K562 (cell line): ENCODE data around the gene NDOR1. TPM values are rescaled to one million over a fixed set of nuclear protein-coding genes. Genes with fewer than 3 reads are reported as not detected.

Experiments
- ATAC-seq: fragments of 200-7000 bp; cut with Tn5 transposase; 3 replicates; pipeline ENCODE4 v1.9.1; 2020; ENCODE audit warnings: moderate library complexity
- BruUV-seq: library from RNA; stranded (reverse); fragments of 400-500 nt; replicated peaks from 2 replicates; lab custom pipeline; 2021; lab: Mats Ljungman, UMichigan
- CTCF ChIA-PET: fragments of 300-600 bp; formaldehyde crosslinking; extraction: SDS; loops from one replicate; lab custom pipeline; 2021; ENCODE audit warnings: low intra/inter-chr PET ratio; lab: Yijun Ruan, JAX
- POLR2A ChIA-PET: fragments of 300-600, 350-650 bp; sonication (Branson Sonifier 250); formaldehyde crosslinking; extraction: SDS; loops from one replicate; lab custom pipeline; 2021; ENCODE audit warnings: antibody characterized with exemption, inconsistent platforms; lab: Yijun Ruan, JAX
- DNase-seq, 4 experiments: peaks; one replicate each; pipeline versions ENCODE4 v3.0.0 to v3.0.0-alpha.2; 2011 to 2018; ENCODE audit warnings: low spot score in 3 of 4, mixed read lengths in 3 of 4; ENCODE audit errors: extremely low read depth in 1 of 4
- FAIRE-seq: peaks from 2 replicates; lab custom pipeline; 2011; peaks lifted over from hg19 to GRCh38; lab: Jason Lieb, UNC
- H2AFZ ChIP-seq: 2 replicates; pipeline ENCODE4 v1.6.0; 2011; ENCODE audit warnings: low read depth, low read length, control low read depth, inconsistent platforms
- H3K27ac ChIP-seq: fragments of 200-600 bp; 3 replicates; pipeline ENCODE4 v1.8.0; 2011; ENCODE audit warnings: low read depth, mild to moderate bottlenecking, control low read depth, inconsistent platforms, low read length, moderate library complexity, mixed read lengths; ENCODE audit errors: extremely low read depth
- H3K27me3 ChIP-seq, 2 experiments: fragments of 300-600 bp in 1 of 2; 2 replicates in 1 of 2; 3 replicates in 1 of 2; pipeline versions ENCODE4 v1.6.0 to v1.8.0; 2011; ENCODE audit warnings: inconsistent platforms in 2 of 2, low read length in 2 of 2, mild to moderate bottlenecking in 1 of 2, mixed read lengths in 1 of 2, moderate library complexity in 1 of 2; ENCODE audit not compliant: control insufficient read depth in 2 of 2, insufficient read depth in 2 of 2
- H3K36me3 ChIP-seq: fragments of 300-600 bp; 3 replicates; pipeline ENCODE4 v1.8.0; 2011; ENCODE audit warnings: mild to moderate bottlenecking, low read length, inconsistent platforms; ENCODE audit not compliant: control insufficient read depth, insufficient read depth
- H3K4me1 ChIP-seq, 2 experiments: fragments of 200-600 bp in 1 of 2; replicated peaks in 1 of 2; 2 replicates in 1 of 2; 3 replicates in 1 of 2; pipeline versions ENCODE4 v1.5.1 to v1.8.0; 2011; ENCODE audit warnings: inconsistent platforms in 2 of 2, low read length in 2 of 2, mild to moderate bottlenecking in 1 of 2, mixed read lengths in 1 of 2, moderate library complexity in 1 of 2; ENCODE audit not compliant: control insufficient read depth in 2 of 2, insufficient read depth in 2 of 2
- H3K4me2 ChIP-seq: 2 replicates; pipeline ENCODE4 v1.6.1; 2011; ENCODE audit warnings: low read length, control low read depth, inconsistent platforms, mixed read lengths; ENCODE audit not compliant: insufficient read depth
- H3K4me3 ChIP-seq: fragments of 200-600 bp; sonication (generic), shearing (Covaris generic); 2 replicates; pipeline ENCODE4 v1.5.1; 2016; ENCODE audit warnings: control low read depth, inconsistent platforms
- H3K79me2 ChIP-seq: fragments of 200-600 bp; 3 replicates; pipeline ENCODE4 v1.8.0; 2011; ENCODE audit warnings: low read length, inconsistent platforms; ENCODE audit not compliant: control insufficient read depth, insufficient read depth
- H3K9ac ChIP-seq, 2 experiments: 2 replicates each; pipeline versions ENCODE4 v1.6.0 to v1.6.1; 2011; ENCODE audit warnings: low read depth in 2 of 2, low read length in 2 of 2, control low read depth in 1 of 2, inconsistent platforms in 1 of 2, mild to moderate bottlenecking in 1 of 2, mixed read lengths in 1 of 2; ENCODE audit not compliant: insufficient read depth in 1 of 2
- H3K9me1 ChIP-seq: one replicate; pipeline ENCODE4 v1.6.0; 2011; ENCODE audit warnings: inconsistent platforms, mild to moderate bottlenecking, low read length, moderate library complexity; ENCODE audit not compliant: control insufficient read depth, insufficient read depth
- H3K9me3 ChIP-seq: replicated peaks from 2 replicates; pipeline ENCODE4 v1.5.1; 2011; ENCODE audit warnings: low read depth, low read length, inconsistent platforms; ENCODE audit not compliant: control insufficient read depth, insufficient read depth
- H4K20me1 ChIP-seq: replicated peaks from 2 replicates; pipeline ENCODE4 v1.6.1; 2011; ENCODE audit warnings: low read length, inconsistent platforms, mixed read lengths; ENCODE audit not compliant: control insufficient read depth, insufficient read depth
- EWSR1 ChIP-seq: fragments of 450-650 bp; IDR thresholded peaks from 2 replicates; pipeline ENCODE4 v1.6.1; 2018; ENCODE audit warnings: borderline replicate concordance, mild to moderate bottlenecking, low read depth, moderate library complexity; ENCODE audit not compliant: partially characterized antibody
- HNRNPK ChIP-seq: fragments of 200-400 bp; formaldehyde crosslinking; IDR thresholded peaks from one replicate; pipeline ENCODE4 v1.6.1; 2018; ENCODE audit warnings: mild to moderate bottlenecking, low read depth, low read length; ENCODE audit not compliant: poor library complexity, severe bottlenecking
- RBM22 ChIP-seq: fragments of 200-400 bp; formaldehyde crosslinking; IDR thresholded peaks from 2 replicates; pipeline ENCODE4 v1.6.1; 2018; ENCODE audit warnings: low read length, low read depth; ENCODE audit not compliant: poor library complexity, severe bottlenecking
- TCF7 ChIP-seq: sonication (generic); IDR thresholded peaks from 2 replicates; pipeline ENCODE4 v1.6.1; 2016; ENCODE audit warnings: antibody characterized with exemption, borderline replicate concordance
- WGBS: fragments of 100-300 bp; shearing (Covaris generic); methylation state at CpG from one replicate; pipeline ENCODE4 v1.1.6; 2016; ENCODE audit warnings: low coverage, mixed read lengths; ENCODE audit not compliant: insufficient coverage; ENCODE audit errors: missing lambda C conversion rate; 5-methylcytosine and 5-hydroxymethylcytosine counted together
- in situ Hi-C: fragments of 300-500 bp; cut with MboI; formaldehyde crosslinking; loops from 4 replicates; pipeline ENCODE4 v1.15.0; 2018; ENCODE audit warnings: inconsistent platforms, mixed read lengths
- intact Hi-C: fragments of 100-400 bp; cut with micrococcal nuclease; formaldehyde crosslinking; loops from 2 replicates; pipeline ENCODE4 v1.14.2; 2022
- polyA plus RNA-seq, 8 experiments: library from polyadenylated mRNA; depleted of rRNA in 4 of 8; stranded (reverse) in 5 of 8; unstranded in 3 of 8; fragments of >200 nt; fragmentation: Nextera tagmentation in 2 of 8; fragmentation: Illumina TruSeq in 1 of 8; extraction: Ambion mirVana in 2 of 8; extraction: Trizol in 1 of 8; gene quantifications; 2 replicates each; pipeline versions ENCODE4 v1.2.1 to v1.2.3, GENCODE V29; 2011 to 2014; ENCODE audit warnings: inconsistent platforms in 1 of 8, missing spikeins in 1 of 8
- total RNA-seq, 7 experiments: library from RNA; depleted of rRNA in 6 of 7; stranded (reverse); fragments of >200 nt in 6 of 7; fragmentation: Illumina TruSeq in 2 of 7; extraction: Trizol in 2 of 7; gene quantifications; 2 replicates each; pipeline versions ENCODE4 v1.2.1 to v1.2.3, GENCODE V29; 2011 to 2021; ENCODE audit warnings: low replicate concordance in 1 of 7

The NDOR1 gene
- total and polyA plus RNA-seq, 9 of the 15 experiments (the other 6 are each of a cell fraction or from before 2014, with no cell fraction given): 0.06 to 36.9 (median 6.9) TPM

- Histone ChIP-seq H3K4me3 (no peak overlapping the region), H3K4me2 (no peak overlapping the region), H3K27ac (no peak overlapping the region), H3K27me3 (peaks cover 11 to 26% of the 10 kb centered on the region in 2 experiments; a peak in 4 of 5 replicates), H4K20me1 (0 out of 2 replicates have a peak, but pooled peaks cover 5% of the 10 kb centered on the region), H3K79me2 (no peaks in the 10 kb centered on the region), H3K9me1 (no peaks in the 10 kb centered on the region), H2AFZ (no peak overlapping the region), H3K36me3 (peaks cover 9% of the 10 kb centered on the region; the same call in 1 of the 3 replicates), H3K4me1 (peaks cover under 1 to 84% of the 10 kb centered on the region in 2 experiments; a peak in 3 of 5 replicates), H3K9me3 (no peaks in the 10 kb centered on the region)
- DNase-seq (no peak), ATAC-seq (no peak), FAIRE-seq (no peak)
- ChIA-PET CTCF (no interaction called here), POLR2A (interaction anchor here (1.0 to 1.8 kb wide), 3 partner anchors 10 to 69 kb away, joined by 3 to 7 read pairs (median 5); no protein-coding TSS in a partner anchor)
- no TSS peak for BruUV-seq
- intact Hi-C loops: no loop called here
- 38% methylated on average over 17 of the region's 21 CpGs for WGBS
- in situ Hi-C loops: no loop called here
- TF ChIP-seq RBM22 (peak; percentile 16), EWSR1 (no peak), TCF7 (no peak), HNRNPK (no peak)
- TF ChIP-seq, all 486 proteins: peak for 1
- no peak overlapping the region; a peak in 1 of 4 replicates for H3K9ac ChIP-seq
These were observed 32.4 kb upstream of the NDOR1 start for GRCh38 chr9:137172901-137173795.
